GM12892 (cell line): ENCODE measurements around the gene OBP2A.

Experiments used
- POLR2A ChIP-seq: IDR thresholded peaks from 2 replicates; pipeline ENCODE4 v1.6.1; 2011; ENCODE audit warnings: low read depth, low read length, control low read depth
- POLR2AphosphoS5 ChIP-seq: IDR thresholded peaks from 2 replicates; pipeline ENCODE4 v1.6.1; 2011; ENCODE audit warnings: low read depth, low read length, control low read depth

GRCh38 chr9:135522931-135523330, 23.0 kb upstream of the OBP2A start:
- TF ChIP-seq POLR2A (no peak), POLR2AphosphoS5 (no peak)
